Skin of body (tissue), 2 donors: ENCODE results near the gene HMX1. TPM values are rescaled to one million over a fixed set of nuclear protein-coding genes. Genes with fewer than 3 reads are reported as not detected.

Experiments
- DNase-seq: peaks from one replicate; lab custom pipeline; 2025; lab: John Stamatoyannopoulos, UW
- total RNA-seq: library from RNA; depleted of rRNA; stranded (reverse); fragments of >200 nt; gene quantifications from one replicate; pipeline ENCODE4 v1.2.3, GENCODE V29; 2014

The HMX1 gene
- total RNA-seq, 1 donor from 2014 or later, result 0.20 TPM

DNA sequence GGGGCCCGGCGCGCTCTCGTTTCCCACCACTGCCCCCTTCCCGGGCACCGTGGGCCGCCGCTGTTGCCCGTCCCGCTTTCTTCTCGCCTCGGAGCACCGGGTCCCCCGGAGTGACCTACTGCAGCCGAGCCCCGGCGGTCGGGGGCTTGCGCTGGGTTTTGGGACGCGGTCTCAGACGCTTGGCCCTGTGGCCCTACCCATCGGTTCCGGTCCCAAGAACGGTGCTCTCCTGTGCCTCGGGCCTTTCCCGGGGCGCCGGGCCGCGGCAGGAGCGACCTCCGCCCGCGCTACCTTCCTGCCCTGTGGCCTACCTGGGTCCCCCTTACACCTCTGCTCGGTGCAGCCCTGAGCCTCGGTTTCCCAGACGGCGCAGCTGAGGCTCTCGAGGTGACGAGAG lies 21.6 kb upstream of the HMX1 start:
- DNase-seq, result no peak

DNA sequence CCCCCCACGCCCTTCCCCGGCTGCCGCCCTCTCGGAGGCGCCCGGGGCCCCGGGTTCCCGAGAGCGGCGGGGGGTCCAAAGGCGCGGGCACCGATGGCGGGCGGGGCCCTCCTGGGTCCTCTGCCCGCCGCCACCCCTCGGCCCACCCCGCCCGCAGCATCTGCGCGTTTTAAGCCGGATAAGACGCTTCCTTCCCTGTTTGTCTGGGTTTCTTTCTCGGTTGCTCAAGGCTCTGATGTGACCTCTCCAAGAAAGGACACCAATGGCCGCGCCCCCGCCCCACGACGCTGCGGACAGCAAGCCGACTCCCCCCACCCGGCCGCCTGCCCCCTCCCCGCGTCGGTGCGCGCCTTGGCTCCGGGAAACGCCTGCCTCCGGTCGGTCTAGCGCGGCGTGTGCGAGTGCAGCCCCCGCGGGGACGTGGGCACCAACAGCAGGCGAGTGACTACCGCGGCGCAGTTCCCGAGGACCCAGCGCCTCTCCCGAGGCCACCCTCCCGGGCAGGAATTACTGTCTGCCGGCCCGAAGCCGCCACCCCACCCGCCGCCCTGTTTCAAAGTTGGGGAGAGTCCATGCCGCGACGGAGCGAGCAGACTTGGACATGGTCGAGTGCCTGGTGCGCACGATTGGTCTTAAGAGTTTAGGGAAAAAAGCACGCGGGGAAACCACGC lies 21.1 kb upstream of the HMX1 start:
- no peak for DNase-seq

DNA sequence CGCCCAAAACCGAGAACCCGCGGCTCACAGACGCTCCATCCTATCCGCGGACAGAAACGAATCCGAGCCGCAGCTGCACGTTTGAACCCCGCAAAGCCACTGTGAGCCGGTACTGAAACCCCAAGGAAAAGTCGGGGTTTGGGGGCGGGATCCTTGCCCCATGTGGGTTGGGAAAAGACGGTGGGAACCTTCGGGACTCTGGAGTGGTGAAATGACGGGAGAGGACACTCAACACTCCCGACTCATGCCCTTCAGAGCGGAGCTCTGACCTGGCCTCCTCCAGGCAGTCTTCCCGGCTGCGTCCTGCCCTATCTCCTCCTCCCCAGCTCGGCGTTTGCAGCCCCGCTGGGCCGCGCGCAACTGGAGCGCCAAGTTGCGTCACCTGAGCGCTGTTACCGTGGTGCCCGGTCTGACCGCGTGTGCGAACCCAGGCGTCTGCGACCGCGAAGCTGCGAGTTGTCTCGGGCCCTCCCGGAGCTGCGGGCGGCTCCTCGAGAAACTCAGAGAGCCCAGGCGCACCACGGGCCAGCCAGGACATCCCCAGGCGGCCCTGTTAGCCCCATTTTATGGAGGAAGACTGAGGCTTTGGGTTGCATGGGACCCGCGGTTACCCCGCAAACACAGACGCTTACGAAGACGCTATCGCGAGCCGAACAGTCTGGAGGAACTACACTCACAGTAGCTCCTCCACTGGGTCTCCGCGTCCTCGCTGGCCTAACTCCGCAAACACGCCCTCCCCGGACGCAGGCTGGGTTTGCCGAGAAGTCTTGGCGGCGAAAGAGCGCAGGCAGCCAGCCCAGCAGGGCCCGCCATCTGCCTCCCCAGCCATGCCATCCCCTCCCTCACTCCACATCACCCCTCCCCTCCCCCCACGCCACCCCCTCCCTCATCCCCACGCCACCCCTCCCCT lies 20.3 kb upstream of the HMX1 start:
- no peak for DNase-seq

DNA sequence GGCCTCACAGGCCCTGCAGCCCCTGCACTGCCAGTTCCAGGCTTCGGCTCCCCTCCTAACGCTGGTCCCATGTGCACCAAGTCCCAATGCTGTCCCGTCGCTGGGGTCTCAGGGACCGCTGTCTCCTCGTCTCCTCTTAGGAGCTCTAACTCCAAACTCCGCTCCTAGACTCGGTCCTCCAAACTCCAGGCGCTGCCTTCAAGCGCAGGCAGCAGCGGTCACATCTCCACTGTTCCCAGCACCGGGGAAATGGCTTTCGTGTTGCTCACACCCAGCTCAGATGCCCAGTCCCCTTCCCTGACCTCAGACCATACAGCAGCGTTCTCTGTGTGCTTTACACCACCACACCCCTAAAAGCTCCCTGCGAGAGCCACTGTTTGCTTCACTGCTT lies 19.6 kb upstream of the HMX1 start:
- DNase-seq, result no peak

DNA sequence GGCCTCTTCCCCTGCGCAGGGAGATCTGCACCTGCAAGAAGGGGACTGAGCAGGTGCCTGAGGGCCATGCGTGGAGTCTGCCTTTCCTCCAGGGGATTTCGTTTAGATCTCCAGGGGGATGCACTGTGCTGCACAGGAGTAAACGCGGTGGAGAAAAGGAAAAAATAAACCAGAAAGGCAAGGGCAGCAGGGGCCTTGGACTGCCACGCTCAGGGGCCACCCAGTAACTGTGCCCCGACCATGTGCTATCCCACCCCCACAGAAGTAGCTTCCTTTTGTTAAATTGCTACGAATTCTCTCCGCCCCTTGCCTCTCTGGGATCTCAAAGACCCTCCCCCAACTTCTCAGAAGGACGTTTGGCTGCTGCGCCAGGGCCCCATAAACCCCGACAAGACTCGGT lies 17.2 kb upstream of the HMX1 start:
- DNase-seq, result no peak

DNA sequence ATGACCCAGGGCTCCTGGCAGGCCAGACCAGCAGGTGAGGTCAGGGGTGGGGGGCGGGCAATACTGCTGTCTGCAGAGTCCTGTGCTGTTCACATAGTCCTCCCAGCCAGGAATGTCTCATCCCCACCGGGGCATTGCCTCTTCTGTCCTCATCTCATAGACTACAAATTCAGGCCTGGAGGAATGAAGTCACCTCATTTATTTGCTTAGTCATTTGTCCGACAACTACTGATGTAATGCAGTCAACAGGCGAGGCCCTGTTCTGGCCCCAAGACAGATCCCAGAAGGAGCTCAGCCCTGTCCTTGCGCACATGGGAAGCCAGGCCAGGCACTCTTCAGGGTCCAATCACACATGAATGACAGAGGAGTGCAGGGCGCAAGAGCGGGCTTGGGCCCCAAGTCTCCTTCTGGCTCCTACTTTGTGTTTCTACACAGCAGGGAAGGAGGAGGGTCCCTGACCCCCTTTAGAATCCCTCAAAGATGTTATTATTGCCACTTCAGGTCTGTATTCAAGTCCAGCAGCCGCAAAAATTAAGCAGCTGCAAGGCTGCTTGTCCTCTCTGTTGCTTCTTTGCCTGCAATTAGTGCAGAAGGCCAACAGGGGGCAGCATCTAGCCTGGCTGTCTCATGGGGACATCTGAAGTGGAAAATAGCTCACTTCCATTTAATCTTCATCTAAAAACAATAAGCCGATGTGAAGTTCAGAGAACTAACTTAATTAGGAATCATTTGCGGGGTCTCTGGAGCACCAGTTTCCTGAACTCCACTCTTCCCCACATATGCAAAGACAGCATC lies 15.2 kb upstream of the HMX1 start:
- DNase-seq, result no peak

DNA sequence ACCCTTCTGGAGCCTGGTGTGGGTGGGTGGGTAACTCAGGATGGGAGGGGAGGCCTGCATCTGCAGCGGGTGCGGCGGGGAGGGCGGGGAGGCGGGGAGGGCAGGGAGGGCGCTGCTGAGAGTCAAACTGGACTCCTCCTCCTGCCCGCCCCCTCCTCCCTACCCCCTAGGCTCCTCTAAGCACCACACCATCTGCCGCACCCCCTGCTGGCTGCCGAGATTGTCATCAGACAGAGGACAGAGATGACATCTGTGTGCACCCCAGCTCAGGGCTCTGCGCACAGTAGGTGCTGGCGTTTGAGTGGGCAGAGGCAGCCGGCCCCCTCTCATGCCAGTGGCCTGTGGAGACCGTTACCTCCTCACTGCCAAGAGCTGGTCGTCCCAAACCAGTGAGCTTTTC lies 10.6 kb upstream of the HMX1 start:
- no peak for DNase-seq

DNA sequence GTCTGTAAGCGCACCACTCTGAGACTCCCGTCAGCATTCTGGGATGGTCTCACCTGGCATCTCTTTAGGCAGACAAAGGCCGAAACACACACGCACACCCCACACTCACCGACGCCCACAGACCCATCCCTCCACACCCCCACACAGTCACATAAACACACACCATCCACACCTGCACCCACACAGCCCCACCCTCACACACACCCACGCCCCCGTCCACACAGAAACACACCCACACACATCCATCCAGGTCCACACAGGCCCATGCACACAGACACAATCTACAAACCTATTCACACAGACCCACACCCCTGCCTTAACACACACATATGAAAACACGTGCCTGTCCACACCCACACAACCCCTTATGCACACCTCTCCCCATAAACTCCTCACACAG lies 9.2 kb upstream of the HMX1 start:
- no peak for DNase-seq

DNA sequence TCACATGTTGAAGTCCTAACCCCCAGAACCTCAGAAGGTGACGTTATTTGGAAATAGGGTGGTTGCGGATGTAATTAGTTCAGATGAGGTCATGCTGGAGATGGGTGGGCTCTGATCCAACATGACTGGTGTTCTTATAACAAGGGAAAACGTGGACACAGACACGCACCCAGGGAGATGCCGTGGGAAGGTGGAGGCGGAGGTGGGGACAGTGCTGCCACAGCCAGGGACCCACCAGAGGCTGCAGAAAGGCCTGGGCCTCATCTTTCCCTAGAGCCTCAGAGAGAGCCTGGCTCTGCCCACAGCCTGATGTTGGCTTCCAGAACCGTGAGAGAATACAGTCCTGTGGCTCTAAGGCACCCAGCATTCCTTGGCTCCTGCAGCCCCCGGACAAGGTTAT lies 7.9 kb upstream of the HMX1 start:
- DNase-seq, result no peak

DNA sequence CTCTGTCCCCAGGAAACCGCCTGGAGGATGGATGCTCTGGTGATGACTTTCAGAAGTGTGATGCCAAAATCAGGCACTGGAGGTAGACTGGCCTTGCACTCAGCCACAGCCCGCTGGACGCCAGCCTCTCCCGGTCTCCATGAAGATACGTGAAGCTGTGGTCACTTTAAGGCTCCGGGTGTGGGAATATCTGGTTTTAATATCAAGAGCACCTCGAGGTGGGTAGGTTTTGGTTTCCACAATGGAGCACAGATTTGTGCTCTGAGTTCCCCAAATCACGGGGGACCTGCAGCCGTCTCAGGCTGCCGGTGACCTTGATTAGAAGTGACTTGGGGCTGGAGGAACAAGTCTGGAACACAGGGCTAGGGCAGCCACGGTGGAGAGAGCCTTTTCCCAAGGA lies 6.8 kb upstream of the HMX1 start:
- DNase-seq, result no peak

DNA sequence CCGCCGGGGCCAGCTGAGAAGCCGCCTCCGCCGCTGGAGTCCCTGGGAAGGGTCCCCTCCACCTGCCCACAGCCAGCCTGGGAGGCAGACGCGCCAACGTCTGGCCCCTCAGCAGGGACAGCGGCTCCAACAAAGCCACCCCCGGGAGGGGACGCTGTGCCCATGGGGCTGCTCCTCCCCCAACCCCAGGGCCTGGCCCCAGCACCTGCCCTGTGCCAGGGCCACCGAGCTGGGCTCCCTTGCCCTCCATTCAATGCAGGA lies 6.1 kb upstream of the HMX1 start:
- no peak for DNase-seq

DNA sequence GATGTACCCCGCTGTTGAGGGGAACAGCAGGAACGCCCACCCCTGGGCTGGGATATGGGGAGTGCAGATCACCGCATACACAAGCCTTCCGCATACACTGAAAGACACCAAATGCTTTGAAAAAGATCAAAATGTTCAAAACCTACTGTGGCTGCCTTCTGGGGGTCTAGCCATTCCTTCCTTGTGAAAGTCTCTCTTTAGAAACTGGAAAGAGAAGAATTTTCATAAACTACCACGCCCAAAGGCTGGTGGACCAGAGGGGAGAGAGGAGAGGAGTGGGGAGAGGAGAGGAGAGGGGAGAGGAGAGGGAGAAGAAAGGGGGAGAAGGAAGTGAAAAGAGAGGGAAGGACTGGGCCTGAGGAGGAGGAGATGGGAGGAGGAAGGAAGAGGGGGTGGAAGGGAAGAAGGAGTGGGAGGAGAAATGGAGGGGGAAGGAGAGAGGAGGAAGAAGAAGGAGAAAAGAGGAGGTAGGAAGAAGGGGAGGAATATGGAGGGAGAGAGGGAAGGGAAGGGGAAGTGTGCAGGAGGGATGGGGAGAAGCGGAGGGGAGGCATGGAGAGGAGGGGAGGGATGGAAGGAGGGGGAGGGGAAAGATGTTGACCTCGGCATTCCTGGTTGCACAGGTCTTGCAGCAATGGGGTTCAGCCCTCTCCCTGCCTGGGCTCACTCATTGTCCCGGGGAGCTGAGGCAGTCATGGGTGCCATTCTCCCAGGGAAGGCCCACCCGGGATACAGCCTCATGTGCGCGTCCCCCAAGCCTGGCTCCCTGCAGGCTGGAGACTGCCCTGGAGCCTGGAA lies 5.5 kb upstream of the HMX1 start:
- DNase-seq, result no peak

DNA sequence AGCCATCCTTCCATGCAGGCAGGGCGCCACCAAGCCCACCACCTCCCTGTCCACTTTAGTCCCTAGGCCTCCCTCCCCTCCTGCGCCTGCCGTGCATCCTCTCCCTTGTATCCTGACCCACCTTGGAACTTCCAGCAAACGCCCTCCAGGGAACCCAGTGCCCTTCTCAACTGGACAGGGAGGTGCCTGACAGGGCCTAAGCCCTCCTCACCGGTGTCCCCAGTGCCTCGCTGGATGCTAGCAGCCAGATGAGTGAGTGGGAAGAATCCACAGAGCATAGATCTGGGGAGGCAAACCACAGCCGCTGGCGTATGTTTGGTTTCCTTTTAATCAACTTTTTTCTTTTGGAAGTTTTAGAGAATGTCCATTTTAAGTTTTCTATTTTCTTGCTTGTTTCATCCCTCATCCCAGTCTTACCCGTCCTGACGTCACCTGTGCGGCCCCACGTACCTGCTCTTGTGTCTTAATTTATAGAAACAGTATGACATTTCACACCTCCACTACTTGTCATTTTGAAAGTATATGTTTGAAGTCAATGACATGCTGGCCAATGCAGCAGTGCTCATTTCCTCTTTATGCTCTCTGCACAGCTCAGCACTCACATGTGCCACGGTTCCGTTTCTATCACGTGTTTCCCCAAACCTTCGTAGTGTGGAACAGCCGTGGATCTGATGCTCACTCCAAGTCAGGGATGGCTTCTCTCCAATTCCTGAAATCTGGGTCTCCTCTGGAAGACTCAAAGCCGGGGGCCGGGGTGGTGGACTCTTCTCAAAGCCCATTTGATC lies 3.4 kb upstream of the HMX1 start:
- DNase-seq, result no peak

DNA sequence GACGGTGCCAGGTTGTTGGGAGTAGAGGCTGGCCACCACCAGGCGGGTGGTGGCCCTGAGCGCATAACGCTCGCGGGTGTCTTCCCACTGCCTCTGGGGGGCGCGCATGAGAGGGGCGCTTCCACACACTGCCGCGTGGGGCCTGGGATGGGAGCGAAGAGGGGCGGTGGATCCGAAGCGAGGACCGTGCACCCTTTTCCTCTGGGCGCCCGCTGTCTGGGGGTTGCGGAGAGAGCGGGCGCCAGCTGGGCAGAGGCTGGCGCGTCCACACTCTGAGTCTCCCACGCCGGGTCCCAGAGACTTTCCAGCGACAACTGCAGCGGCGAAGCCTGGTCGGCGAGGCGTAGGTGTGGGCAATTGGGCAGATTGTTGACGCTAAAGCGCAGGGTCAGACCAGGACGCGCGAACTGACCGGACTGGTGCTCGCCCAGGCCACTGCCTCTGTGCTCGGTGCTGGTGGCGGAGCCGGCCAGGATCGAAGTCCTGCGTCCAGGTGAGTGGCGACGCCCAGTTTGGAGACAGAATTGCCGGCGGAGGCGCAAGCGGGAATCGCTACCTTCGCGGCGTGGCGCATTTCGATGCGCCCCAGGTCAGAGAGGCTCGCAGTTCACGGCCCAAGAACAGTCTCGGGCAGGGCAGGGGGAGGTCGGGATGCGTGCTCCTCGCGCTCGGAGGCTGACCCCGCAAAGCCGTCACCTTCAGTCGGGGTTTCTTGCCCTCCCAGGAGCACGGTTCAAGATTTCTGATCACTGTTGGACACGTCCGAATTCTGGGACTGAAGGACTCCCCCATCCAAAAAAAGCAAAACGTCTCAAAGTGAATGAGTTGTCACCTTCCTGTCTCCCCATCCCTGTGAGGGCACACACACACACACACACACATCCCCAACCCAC lies 2.6 kb upstream of the HMX1 start:
- no peak for DNase-seq

DNA sequence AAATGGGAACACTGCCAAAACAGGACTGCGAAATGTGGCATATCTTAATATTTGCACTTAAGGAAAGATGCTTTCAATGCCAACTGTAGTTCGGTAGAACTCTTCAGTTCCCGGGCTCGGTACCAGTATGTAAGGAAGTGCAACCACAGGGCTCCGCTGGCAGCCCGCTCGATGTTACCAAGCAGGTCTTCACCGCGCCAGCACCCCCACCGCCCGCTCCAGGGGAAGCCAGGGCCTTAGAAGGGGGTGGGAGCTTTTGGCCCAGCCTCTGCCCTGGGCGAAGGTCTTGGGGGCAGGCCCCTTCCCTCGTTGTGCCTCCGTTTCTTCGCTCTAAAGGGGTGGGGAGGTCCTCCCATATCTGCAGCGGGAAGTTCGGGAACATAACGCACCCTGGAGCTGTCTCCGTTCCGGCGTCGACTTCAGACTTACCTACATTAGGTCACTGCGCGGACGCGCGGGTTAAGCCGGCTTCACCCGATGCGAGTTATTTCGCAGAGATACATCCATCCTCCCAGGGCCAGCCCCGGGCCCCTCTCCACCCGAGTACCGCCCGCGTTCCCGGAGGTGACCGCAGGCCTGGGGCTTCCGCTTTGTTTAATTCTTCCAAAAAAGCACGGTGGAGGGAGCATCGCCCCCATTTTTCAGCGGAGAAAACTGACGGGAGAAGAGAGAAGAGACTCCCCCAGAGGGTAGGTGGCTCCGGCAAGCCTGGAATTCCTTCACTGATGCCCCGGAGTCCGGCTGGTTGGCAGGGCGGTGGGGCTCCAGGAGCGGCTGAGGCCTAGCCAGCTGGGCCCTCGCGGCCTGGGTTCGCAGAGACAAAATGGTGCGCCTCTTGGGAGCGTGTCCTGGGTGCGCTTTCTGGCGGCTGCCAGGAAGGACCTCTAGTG lies 1.0 kb upstream of the HMX1 start:
- no peak for DNase-seq

DNA sequence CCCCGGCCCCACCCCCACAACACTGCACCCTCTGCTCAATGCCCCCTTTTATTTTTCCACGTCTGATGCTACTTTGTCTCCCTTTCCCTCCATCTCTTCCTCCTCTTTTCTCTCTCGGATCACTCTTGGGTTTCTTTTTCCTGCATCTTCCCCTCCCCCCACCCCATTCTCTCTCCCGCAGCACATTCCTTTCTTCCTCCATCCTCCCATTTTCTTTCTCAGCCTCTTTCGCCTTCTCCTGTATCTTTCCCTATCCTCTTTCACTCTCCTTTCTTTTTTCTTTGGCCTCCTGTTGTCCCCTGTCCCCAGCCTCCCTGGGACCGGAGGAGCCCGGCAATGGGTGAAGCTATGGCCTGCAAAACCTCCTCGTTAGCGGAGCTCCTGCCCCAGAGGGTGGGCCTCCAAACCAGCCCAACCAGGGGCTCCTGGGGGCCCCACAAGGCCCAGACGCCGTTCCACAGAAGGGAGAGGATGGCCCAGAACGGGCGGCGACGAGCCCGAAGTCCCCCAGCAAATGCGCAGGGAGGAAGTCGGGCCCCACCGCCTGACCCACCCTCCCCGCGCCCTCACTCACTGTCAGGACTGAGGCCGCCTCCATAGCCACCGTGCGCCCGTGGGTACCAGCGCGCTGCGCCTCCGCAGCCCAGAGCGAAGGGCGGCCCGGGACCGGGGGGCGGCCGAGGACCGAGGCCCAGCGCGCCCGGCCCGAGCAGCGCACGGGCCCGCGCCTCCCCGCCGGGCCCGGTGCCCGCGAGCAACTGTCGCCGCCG lies 807 bp downstream of the HMX1 start:
- no peak for DNase-seq

DNA sequence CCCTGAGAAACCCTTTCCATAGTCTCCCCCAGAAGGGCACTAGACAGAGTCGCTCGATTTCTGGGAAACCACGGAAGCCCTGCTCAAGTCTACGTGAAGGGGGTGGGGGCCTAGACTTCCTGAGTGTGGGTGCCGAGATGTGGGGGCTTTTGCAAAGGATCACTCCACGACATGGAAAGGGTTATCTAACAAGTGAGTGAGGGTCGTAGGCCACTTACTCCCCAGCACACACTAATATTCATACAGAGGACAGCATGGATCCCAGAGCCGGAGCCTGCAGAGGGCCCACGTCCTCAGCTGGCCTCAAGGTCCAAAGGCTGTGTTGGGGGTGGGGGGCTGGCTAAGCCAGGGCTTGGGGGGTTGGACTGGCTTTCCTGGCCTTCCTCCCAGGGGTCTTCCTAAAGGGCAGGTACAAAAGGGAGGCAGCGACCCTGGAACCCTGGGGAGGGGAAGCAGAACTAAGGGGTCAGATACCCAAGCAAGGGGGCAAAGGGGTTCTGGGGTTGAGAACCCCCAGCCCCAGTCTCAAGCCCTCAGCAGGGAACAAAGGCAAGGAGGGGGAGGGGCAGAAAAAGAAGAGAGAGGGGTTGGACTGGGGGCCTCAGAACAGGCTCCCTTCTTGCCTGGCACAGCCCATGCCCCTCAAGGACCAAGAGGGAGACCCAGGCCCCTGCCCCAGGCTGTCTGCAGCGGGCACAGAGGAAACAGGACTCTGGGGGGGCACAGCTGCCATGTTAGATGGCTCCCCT lies 1.6 kb downstream of the HMX1 start:
- DNase-seq, result no peak
